H7 (cell line): ENCODE measurements around the gene AGBL1. TPM values are rescaled to one million over a fixed set of nuclear protein-coding genes. Genes with fewer than 3 reads are reported as not detected.
A peak's percentile ranks its signal among the peaks of the same experiment; 100 is the strongest.

Experiments
- DNase-seq: peaks from one replicate; pipeline ENCODE4 v3.0.0; 2012
- H3K27me3 ChIP-seq: 2 replicates; pipeline ENCODE4 v1.6.0; 2011; ENCODE audit warnings: mild to moderate bottlenecking, low read length; ENCODE audit not compliant: control insufficient read depth, insufficient read depth
- H3K36me3 ChIP-seq: replicated peaks from 2 replicates; pipeline ENCODE4 v1.5.1; 2011; ENCODE audit warnings: low read length; ENCODE audit not compliant: control insufficient read depth, insufficient read depth
- H3K4me3 ChIP-seq: 2 replicates; pipeline ENCODE4 v1.5.1; 2011; ENCODE audit warnings: low read depth, mild to moderate bottlenecking, control low read depth, low read length, moderate library complexity; ENCODE audit not compliant: insufficient read depth
- total RNA-seq: library from RNA; depleted of rRNA; stranded (reverse); fragments of >200 nt; shearing (Covaris generic); gene quantifications from 2 replicates; pipeline ENCODE4 v1.2.3, GENCODE V29; 2014

AGBL1 gene
- total RNA-seq, 1 experiment from 2014 or later, result not detected

- Histone ChIP-seq H3K36me3 (no peaks in the 10 kb centered on the region), H3K4me3 (no peak overlapping the region), H3K27me3 (no peaks in the 10 kb centered on the region)
- DNase-seq, result no peak
Observed at GRCh38 chr15:86558686-86559085, 479.0 kb downstream of the AGBL1 start.

- DNase-seq, result no peak
- Histone ChIP-seq H3K36me3 (no peaks in the 10 kb centered on the region), H3K27me3 (no peaks in the 10 kb centered on the region), H3K4me3 (no peak overlapping the region)
Observed at GRCh38 chr15:86568378-86568777, 488.7 kb downstream of the AGBL1 start.

- no peaks in the 10 kb centered on the region for H3K36me3 ChIP-seq
- no peak overlapping the region for H3K4me3 ChIP-seq
- H3K27me3 ChIP-seq, result no peaks in the 10 kb centered on the region
- no peak for DNase-seq
Observed at GRCh38 chr15:86570738-86571137, 491.1 kb downstream of the AGBL1 start.

- DNase-seq, result peak; percentile 32
- Histone ChIP-seq H3K27me3 (no peaks in the 10 kb centered on the region), H3K36me3 (no peaks in the 10 kb centered on the region), H3K4me3 (no peak overlapping the region)
Observed at GRCh38 chr15:86571873-86572272, 492.2 kb downstream of the AGBL1 start.

- Histone ChIP-seq H3K36me3 (no peaks in the 10 kb centered on the region), H3K4me3 (no peak overlapping the region), H3K27me3 (no peaks in the 10 kb centered on the region)
- DNase-seq, result peak; percentile 41
Observed at GRCh38 chr15:86572368-86572841, 492.7 kb downstream of the AGBL1 start.

- Histone ChIP-seq H3K36me3 (no peaks in the 10 kb centered on the region), H3K27me3 (no peaks in the 10 kb centered on the region), H3K4me3 (no peak overlapping the region)
- peak; percentile 40 for DNase-seq
Observed at GRCh38 chr15:86573476-86573875, 493.8 kb downstream of the AGBL1 start.

- no peaks in the 10 kb centered on the region for H3K27me3 ChIP-seq
- no peak overlapping the region for H3K4me3 ChIP-seq
- no peaks in the 10 kb centered on the region for H3K36me3 ChIP-seq
- no peak for DNase-seq
Observed at GRCh38 chr15:86588413-86588812, 508.7 kb downstream of the AGBL1 start.

GRCh38 chr15:86590461-86590860, 510.8 kb downstream of the AGBL1 start:
- no peaks in the 10 kb centered on the region for H3K36me3 ChIP-seq
- no peak for DNase-seq
- no peak overlapping the region for H3K4me3 ChIP-seq
- H3K27me3 ChIP-seq, result no peaks in the 10 kb centered on the region

- DNase-seq, result no peak
- H3K36me3 ChIP-seq, result no peaks in the 10 kb centered on the region
- no peaks in the 10 kb centered on the region for H3K27me3 ChIP-seq
- H3K4me3 ChIP-seq, result no peak overlapping the region
Observed at GRCh38 chr15:86591158-86591557, 511.5 kb downstream of the AGBL1 start.

GRCh38 chr15:86591994-86592735, 512.5 kb downstream of the AGBL1 start:
- H3K36me3 ChIP-seq, result no peaks in the 10 kb centered on the region
- DNase-seq, result no peak
- no peaks in the 10 kb centered on the region for H3K27me3 ChIP-seq
- no peak overlapping the region for H3K4me3 ChIP-seq

- Histone ChIP-seq H3K4me3 (no peak overlapping the region), H3K27me3 (no peaks in the 10 kb centered on the region), H3K36me3 (no peaks in the 10 kb centered on the region)
- no peak for DNase-seq
Observed at GRCh38 chr15:86595741-86596140, 516.1 kb downstream of the AGBL1 start.

GRCh38 chr15:86603466-86603865, 523.8 kb downstream of the AGBL1 start:
- no peak for DNase-seq
- Histone ChIP-seq H3K4me3 (no peak overlapping the region), H3K27me3 (no peaks in the 10 kb centered on the region), H3K36me3 (no peaks in the 10 kb centered on the region)

GRCh38 chr15:86608461-86609205, 529.0 kb downstream of the AGBL1 start:
- H3K36me3 ChIP-seq, result no peaks in the 10 kb centered on the region
- no peak for DNase-seq
- no peaks in the 10 kb centered on the region for H3K27me3 ChIP-seq
- H3K4me3 ChIP-seq, result no peak overlapping the region

GRCh38 chr15:86609275-86609674, 529.6 kb downstream of the AGBL1 start:
- Histone ChIP-seq H3K27me3 (no peaks in the 10 kb centered on the region), H3K4me3 (no peak overlapping the region), H3K36me3 (no peaks in the 10 kb centered on the region)
- no peak for DNase-seq

- Histone ChIP-seq H3K27me3 (no peaks in the 10 kb centered on the region), H3K4me3 (no peak overlapping the region), H3K36me3 (no peaks in the 10 kb centered on the region)
- DNase-seq, result no peak
Observed at GRCh38 chr15:86610038-86610437, 530.4 kb downstream of the AGBL1 start.
